HepG2 (cell line): Measurements from ENCODE around the gene SERPINB6. TPM values are rescaled to one million over a fixed set of nuclear protein-coding genes. Genes with fewer than 3 reads are reported as not detected.
A peak's percentile ranks its signal among the peaks of the same experiment; 100 is the strongest.

Experiments used
- ATF4 ChIP-seq, 2 experiments: fragments of 450-650 bp in 1 of 2; sonication (generic) in 1 of 2; formaldehyde crosslinking; IDR thresholded peaks; 2 replicates each; pipeline versions ENCODE4 v1.5.0 to v1.8.0; 2020 to 2022; ENCODE audit warnings: mild to moderate bottlenecking in 1 of 2, missing genetic modification reagents in 1 of 2
- FOXA1 ChIP-seq, 2 experiments: fragments of 450-650 bp in 1 of 2; sonication (generic) in 1 of 2; formaldehyde crosslinking in 1 of 2; IDR thresholded peaks; 2 replicates each; pipeline versions ENCODE4 v1.4.0 to v1.6.1; 2016 to 2020; ENCODE audit warnings: missing genetic modification reagents in 1 of 2
- FOXA3 ChIP-seq: IDR thresholded peaks from 2 replicates; pipeline ENCODE4 v1.6.1; 2016; ENCODE audit warnings: missing genetic modification reagents, missing compliant biosample characterization
- GATAD1 ChIP-seq: IDR thresholded peaks from 2 replicates; pipeline ENCODE4 v1.6.1; 2016; ENCODE audit warnings: missing genetic modification reagents, missing compliant biosample characterization
- GATAD2A ChIP-seq: IDR thresholded peaks from 2 replicates; pipeline ENCODE4 v1.6.1; 2016
- HMG20A ChIP-seq: IDR thresholded peaks from 2 replicates; pipeline ENCODE4 v1.6.1; 2016; ENCODE audit warnings: borderline replicate concordance
- KMT2B ChIP-seq: IDR thresholded peaks from 2 replicates; pipeline ENCODE4 v1.6.1; 2016; ENCODE audit warnings: missing genetic modification reagents, missing compliant biosample characterization
- LCORL ChIP-seq, 2 experiments: fragments of 450-650 bp in 1 of 2; sonication (generic) in 1 of 2; formaldehyde crosslinking in 1 of 2; IDR thresholded peaks; 2 replicates each; pipeline versions ENCODE4 v1.5.0 to v1.6.1; 2017 to 2020; ENCODE audit warnings: antibody characterized with exemption in 1 of 2, missing genetic modification reagents in 1 of 2
- NFRKB ChIP-seq: fragments of 450-650 bp; IDR thresholded peaks from 2 replicates; pipeline ENCODE4 v1.6.1; 2017
- NR2F6 ChIP-seq, 2 experiments: IDR thresholded peaks; 2 replicates each; pipeline ENCODE4 v1.6.1; 2016; ENCODE audit warnings: antibody characterized with exemption in 1 of 2, mild to moderate bottlenecking in 1 of 2
- POGK ChIP-seq: sonication (generic); formaldehyde crosslinking; conservative IDR thresholded peaks from 2 replicates; pipeline ENCODE4 v1.8.0; 2022; ENCODE audit warnings: mild to moderate bottlenecking, moderate library complexity, missing genetic modification reagents
- RXRA ChIP-seq: sonication (generic); formaldehyde crosslinking; IDR thresholded peaks from 2 replicates; pipeline ENCODE4 v1.5.1; 2020; ENCODE audit warnings: missing genetic modification reagents
- SALL1 ChIP-seq: sonication (generic); formaldehyde crosslinking; IDR thresholded peaks from 2 replicates; pipeline ENCODE4 v1.8.0; 2022; ENCODE audit warnings: mild to moderate bottlenecking, missing genetic modification reagents
- SMAD3 ChIP-seq: sonication (generic); formaldehyde crosslinking; IDR thresholded peaks from 2 replicates; pipeline ENCODE4 v1.4.0; 2020; ENCODE audit warnings: missing genetic modification reagents
- YEATS2 ChIP-seq: sonication (generic); formaldehyde crosslinking; IDR thresholded peaks from 2 replicates; pipeline ENCODE4 v1.4.0; 2020; ENCODE audit warnings: missing genetic modification reagents, borderline replicate concordance
- ZBTB21 ChIP-seq: sonication (generic); formaldehyde crosslinking; IDR thresholded peaks from 2 replicates; pipeline ENCODE4 v1.4.0; 2020; ENCODE audit warnings: missing genetic modification reagents
- ZMYM4 ChIP-seq: sonication (generic); formaldehyde crosslinking; IDR thresholded peaks from 2 replicates; pipeline ENCODE4 v1.8.1; 2023; ENCODE audit warnings: mild to moderate bottlenecking, missing genetic modification reagents
- ZNF205 ChIP-seq: IDR thresholded peaks from 2 replicates; pipeline ENCODE4 v1.6.1; 2018; ENCODE audit warnings: missing biosample characterization, missing genetic modification reagents
- ZNF280D ChIP-seq: sonication (generic); formaldehyde crosslinking; IDR thresholded peaks from 2 replicates; pipeline ENCODE4 v1.5.1; 2020; ENCODE audit warnings: mild to moderate bottlenecking, missing genetic modification reagents
- ZNF3 ChIP-seq: IDR thresholded peaks from 2 replicates; pipeline ENCODE4 v1.7.0; 2017; ENCODE audit warnings: inconsistent platforms
- ZNF331 ChIP-seq: sonication (generic); formaldehyde crosslinking; IDR thresholded peaks from 2 replicates; pipeline ENCODE4 v1.4.0; 2020; ENCODE audit warnings: missing genetic modification reagents
- ZNF619 ChIP-seq: sonication (generic); formaldehyde crosslinking; IDR thresholded peaks from 2 replicates; pipeline ENCODE4 v1.4.0; 2020; ENCODE audit warnings: mild to moderate bottlenecking, missing genetic modification reagents
- ZNF652 ChIP-seq: IDR thresholded peaks from 2 replicates; pipeline ENCODE4 v1.6.1; 2016; ENCODE audit warnings: low read depth, borderline replicate concordance
- ZNF737 ChIP-seq: sonication (generic); formaldehyde crosslinking; IDR thresholded peaks from 2 replicates; pipeline ENCODE4 v1.5.0; 2020; ENCODE audit warnings: missing genetic modification reagents, mild to moderate bottlenecking, borderline replicate concordance
- ZNF792 ChIP-seq: IDR thresholded peaks from 2 replicates; pipeline ENCODE4 v1.6.1; 2016
- polyA plus RNA-seq, 8 experiments: library from polyadenylated mRNA; depleted of rRNA in 3 of 8; stranded (reverse) in 7 of 8; unstranded in 1 of 8; fragments of >200 nt; fragmentation: Illumina TruSeq in 4 of 8; extraction: Trizol in 4 of 8; gene quantifications; 2 replicates each; pipeline versions ENCODE4 v1.2.1 to v1.2.3, GENCODE V29; 2011 to 2016; ENCODE audit warnings: low read depth in 4 of 8, missing spikeins in 1 of 8, mixed read lengths in 1 of 8; ENCODE audit not compliant: insufficient read depth in 1 of 8
- total RNA-seq, 5 experiments: library from RNA; depleted of rRNA; stranded (reverse); fragments of >200 nt; fragmentation: Illumina TruSeq; extraction: Trizol; gene quantifications; 2 replicates each; pipeline ENCODE4 v1.2.3, GENCODE V29; 2016; ENCODE audit warnings: low read depth in 1 of 5
- TF ChIP-seq, protein P1 (sequence below): sonication (generic); formaldehyde crosslinking; IDR thresholded peaks from 2 replicates; pipeline ENCODE4 v1.8.1; 2023; ENCODE audit warnings: missing genetic modification reagents, mild to moderate bottlenecking, borderline replicate concordance

Gene SERPINB6
- total and polyA plus RNA-seq, 2 of the 13 experiments (the other 11 are each of a cell fraction or from before 2014, with no cell fraction given) = 38.2 to 61.3 TPM

DNA sequence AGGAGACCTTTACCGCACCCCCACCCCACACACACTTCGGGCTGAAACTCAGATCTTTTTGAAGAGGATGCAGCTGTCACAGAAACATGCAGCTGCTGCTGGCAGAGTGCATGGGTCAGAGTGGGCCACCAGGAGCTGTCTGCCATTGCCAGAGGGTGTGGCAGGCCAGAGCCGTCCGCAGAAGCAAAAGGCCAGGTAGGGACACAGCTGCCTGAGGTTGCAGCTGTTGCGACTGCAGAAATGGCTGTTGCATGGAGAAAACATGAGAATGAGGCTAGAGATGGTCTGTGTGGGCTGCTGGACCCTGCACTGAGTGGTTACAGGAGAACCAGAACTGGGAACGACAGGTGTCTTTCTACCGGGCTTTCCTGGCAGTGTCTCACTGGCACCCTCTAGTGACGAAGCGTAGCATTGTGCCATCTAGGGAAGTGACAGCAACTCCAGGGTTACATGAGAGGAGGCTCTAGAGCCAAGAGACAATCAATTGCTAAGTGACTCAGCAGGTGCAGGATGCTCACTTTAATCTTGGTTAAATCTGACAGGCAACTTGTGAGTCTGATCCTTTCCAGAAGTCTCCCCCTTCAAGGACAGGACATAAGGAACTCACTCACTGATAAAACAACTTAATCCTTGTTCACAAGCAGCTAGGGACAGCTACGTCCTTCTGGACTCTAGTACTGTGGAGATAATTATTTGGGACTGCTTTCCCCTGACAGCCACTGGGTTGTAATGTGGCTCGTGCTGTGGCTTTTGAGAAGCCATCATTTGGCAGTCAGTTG, 39.2 kb downstream of the SERPINB6 start (continued):
- TF ChIP-seq, protein P1, sequence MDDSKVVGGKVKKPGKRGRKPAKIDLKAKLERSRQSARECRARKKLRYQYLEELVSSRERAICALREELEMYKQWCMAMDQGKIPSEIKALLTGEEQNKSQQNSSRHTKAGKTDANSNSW (CRISPR knock-in tag) = no peak
- peak; percentile 81 for TF ChIP-seq SALL1 (CRISPR knock-in tag)
- TF ChIP-seq NR2F6 (IDR thresholded peaks at IDR 0.05) = no peak
- peak; percentile 50; the same call in 1 of the 2 replicates for TF ChIP-seq NR2F6 (CRISPR knock-in tag; IDR thresholded peaks at IDR 0.05)
- TF ChIP-seq GATAD1 = peak; percentile 64
- peak; percentile 65; the same call in 1 of the 2 replicates for TF ChIP-seq ZNF792 (CRISPR knock-in tag)
- TF ChIP-seq FOXA3 (CRISPR knock-in tag) = 0 out of 2 replicates have a peak, but pooled peaks have one; percentile 23
- no peak for TF ChIP-seq FOXA1 (IDR thresholded peaks at IDR 0.05)
- 0 out of 2 replicates have a peak, but pooled peaks have one; percentile 6 for TF ChIP-seq FOXA1 (CRISPR knock-in tag; IDR thresholded peaks at IDR 0.05)
- TF ChIP-seq ZNF3 (CRISPR knock-in tag) = no peak
- no peak for TF ChIP-seq ZBTB21 (CRISPR knock-in tag)
- peak; percentile 55; the same call in 1 of the 2 replicates for TF ChIP-seq YEATS2 (CRISPR knock-in tag)
- peak; percentile 57; the same call in 1 of the 2 replicates for TF ChIP-seq ZMYM4 (CRISPR knock-in tag)
- peak; percentile 67 for TF ChIP-seq GATAD2A
- TF ChIP-seq POGK (CRISPR knock-in tag) = peak; percentile 85; the same call in 1 of the 2 replicates
- 0 out of 4 replicates have a peak, but pooled peaks of 1 of the 2 experiments have one; percentile 46 for TF ChIP-seq ATF4 (CRISPR knock-in tag; IDR thresholded peaks at IDR 0.05)
- peak; percentile 74 for TF ChIP-seq ZNF652
- TF ChIP-seq NFRKB = no peak
- no peak for TF ChIP-seq ZNF737 (CRISPR knock-in tag)
- peak; percentile 81 for TF ChIP-seq ZNF331 (CRISPR knock-in tag)
- TF ChIP-seq ZNF205 = peak; percentile 85
- TF ChIP-seq LCORL (IDR thresholded peaks at IDR 0.05) = no peak
- TF ChIP-seq LCORL (CRISPR knock-in tag; IDR thresholded peaks at IDR 0.05) = peak; percentile 69
- peak; percentile 89; the same call in 1 of the 2 replicates for TF ChIP-seq ZNF619
- TF ChIP-seq RXRA = peak; percentile 69
- TF ChIP-seq KMT2B (CRISPR knock-in tag) = peak; percentile 63; the same call in 1 of the 2 replicates
- TF ChIP-seq HMG20A (CRISPR knock-in tag) = peak; percentile 45; the same call in 1 of the 2 replicates
- peak; percentile 76; the same call in 1 of the 2 replicates for TF ChIP-seq ZNF280D
- TF ChIP-seq SMAD3 (CRISPR knock-in tag) = peak; percentile 77; the same call in 1 of the 2 replicates
